CD4-positive, alpha-beta T cell treated with Interleukin-15 for 4 hours (primary cell): Measurements from ENCODE around the gene ERFL.
A peak's percentile ranks its signal among the peaks of the same experiment; 100 is the strongest.

Experiments used
- DNase-seq: peaks from one replicate; pipeline ENCODE4 v3.0.0-alpha.2; 2020; ENCODE audit warnings: low spot score

ERFL gene

DNA sequence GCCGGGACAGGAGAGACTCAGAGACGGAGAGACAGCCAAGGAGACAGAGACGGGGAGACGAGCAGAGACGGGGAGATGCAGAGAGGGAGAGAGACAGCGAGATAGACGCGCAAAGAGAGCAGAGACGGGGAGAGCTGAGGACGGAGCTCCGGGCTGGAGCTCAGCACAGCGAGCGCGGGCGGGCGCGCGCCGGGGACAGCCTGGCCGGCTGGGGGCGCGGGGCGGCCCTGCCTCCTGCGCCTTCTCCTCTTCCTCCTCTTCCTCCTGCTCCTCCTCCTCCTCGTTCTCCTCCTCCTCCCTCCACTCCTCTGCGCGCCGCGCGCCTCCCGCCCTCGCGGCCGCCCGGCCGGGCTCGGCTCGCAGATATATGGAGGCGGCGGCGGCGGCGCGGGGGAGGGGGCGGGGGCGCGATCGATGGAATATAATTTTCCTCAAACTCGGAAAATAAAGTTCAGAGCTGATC is at the start of gene ERFL:
Gene ERFL (minus strand): TSS at position 229 of the 463 bp plus-strand sequence. CDS start 15,530 bp downstream, outside the sequence.
- no peak for DNase-seq

DNA sequence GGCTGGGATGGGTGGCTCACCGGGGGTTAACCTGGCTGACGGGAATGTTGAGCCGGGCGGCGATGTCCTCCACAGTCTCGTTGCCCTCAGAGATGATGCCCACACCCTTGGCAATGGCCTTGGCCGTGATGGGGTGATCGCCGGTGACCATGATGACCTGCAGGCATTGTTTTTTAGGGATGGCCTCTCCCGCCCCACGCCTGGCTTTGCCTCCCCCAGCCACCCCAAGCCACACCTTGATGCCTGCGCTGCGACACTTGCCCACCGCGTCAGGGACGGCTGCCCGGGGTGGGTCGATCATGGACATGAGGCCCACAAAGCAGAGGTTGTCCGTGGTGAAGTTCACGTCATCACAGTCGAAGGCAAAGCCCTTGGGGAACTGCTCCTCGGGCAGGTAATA is 49.7 kb upstream of the ERFL start:
- no peak for DNase-seq

DNA sequence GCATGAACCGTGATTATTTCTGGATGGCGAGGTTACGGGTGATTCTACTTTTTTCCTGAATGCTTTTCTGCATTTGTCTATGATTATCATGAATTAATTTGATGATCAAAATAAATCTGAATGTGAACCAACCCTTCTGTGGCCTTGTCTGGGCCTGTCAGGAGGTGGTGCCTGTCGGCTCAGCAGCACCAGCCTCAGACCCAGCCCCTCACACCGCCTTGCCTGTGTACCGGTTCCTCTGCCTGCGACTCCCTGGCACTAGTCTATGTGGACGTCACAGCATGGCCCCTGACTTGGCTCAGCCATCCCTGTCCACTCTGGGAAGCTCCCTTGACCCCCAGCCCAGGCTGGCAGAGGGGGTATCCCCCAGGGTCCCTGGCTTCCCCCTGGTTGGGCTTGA is 46.4 kb upstream of the ERFL start:
- no peak for DNase-seq

DNA sequence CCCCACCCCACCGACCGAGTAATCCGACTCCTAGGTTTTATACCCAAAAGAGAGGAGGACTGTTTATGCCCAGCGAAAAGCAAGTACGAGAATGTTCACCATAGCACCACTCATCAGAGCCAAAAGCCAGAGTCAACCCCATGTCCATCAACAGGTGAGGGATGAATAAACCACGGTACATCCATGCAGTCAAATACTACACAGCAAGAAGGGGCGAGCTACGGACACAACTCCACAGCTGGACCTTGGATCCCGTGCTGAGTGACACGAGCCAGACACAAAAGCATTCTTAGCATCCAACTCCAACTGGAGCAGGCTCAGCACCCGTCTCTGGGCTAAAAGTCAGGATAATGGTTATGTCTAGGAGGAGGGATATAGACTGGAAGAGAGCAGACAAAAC is 43.1 kb upstream of the ERFL start:
- DNase-seq, result no peak

DNA sequence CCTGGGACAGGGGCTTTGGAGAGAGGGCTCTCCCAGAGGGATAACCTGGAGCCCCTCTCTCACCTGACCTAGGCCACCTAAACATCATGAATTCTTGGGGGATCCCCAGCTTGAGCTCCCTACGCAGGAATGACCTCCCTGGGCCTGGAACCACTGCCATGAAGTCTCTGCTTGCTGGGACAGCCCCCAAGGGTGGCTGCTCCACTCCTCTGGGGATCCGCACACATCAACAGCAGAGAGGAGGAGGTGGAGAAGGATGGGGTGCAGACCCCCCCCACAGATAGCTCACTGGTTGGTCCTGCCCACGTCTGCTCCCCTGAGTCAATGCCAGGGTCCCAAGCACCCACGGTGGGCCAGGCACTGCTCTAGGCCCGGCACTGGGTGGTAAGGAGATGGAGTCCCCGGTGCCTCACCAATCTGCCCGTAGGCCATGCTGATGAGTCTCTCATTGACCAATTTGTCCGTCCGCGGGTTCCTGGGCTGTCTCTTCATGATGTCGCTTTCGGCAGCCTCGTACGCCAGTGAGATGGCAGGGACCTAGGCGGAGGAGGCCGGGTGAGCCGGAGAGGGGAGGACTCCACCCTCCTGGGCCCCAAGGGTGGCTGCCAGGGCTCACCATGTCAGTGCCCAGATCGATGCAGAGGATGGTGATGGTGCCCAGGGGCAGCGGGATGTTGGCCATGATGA is 41.7 kb upstream of the ERFL start:
- DNase-seq, result no peak

DNA sequence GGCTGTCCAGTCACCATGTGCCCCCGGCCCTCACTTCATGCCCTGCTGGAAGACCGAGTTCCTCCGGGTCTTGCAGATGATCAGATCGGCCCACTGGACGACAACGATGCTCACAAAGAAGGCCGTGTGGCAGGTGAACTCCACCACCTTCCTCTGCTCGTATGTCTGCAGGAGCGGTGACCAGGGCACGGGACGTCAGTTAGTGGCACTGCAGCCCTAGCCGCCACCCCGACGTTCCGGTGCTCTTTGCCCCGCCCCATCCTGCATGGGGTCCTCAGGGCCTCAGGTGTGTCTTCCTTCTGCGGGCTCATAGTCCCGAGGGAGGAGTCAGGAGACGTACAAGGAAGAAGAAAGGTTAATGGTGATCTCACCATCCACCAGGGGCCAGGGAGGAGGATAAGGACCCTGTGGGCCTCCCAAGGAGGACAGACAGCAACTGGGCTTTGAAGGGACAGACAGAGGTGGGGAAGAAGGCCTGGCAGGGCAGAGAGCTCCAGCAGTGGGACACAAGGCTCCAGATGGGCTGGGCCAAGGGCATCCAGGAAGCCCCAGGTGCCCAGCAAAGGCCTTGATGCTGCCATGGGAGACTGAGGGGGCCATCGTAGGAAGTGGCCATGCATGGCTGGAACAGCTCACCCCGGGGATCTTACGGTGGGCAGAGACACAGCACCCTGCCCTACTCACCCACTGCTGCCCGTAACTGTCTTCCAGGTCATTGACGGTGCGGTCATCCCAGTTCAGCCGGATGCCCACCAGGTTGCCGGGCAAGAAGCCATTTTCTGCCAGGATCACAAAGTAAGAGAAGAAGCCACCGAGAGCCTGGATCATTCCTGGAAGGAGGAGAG is 40.7 kb upstream of the ERFL start:
- no peak for DNase-seq

DNA sequence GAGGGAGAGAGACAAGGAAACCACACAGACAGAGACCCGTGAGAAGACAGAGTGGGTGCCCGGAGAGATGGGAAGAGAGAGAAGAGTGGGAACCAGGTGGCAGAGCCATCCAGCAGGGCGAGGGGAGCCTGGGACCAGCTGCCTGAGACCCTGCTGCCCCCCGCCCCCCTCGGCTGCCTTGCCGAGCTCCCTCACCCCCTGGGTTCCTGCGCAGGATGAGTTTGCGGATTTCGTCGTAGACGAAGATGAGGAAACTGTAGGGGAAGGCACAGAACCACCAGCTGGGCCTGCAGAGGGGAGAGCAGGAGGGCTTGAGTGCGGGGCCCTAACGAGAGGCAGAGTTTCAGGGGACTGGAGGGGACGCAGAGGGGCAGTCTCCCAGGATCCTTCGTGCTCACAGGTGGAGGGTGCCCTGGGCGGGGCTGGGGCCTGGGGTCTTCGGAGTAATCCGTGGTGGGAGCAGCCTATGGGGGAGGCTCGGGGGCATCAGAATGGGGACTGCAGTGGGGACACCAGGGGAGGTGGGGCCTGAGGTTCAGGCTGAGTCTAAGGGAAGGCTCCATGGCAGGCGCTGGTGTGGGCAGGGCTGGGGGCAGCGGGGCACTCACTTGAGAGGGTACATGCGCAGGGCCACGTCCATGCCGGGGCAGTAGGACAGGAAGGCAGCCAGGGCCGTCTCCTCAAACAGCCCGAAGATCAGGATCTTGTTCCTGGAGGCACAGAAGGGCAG is 39.0 kb upstream of the ERFL start:
- no peak for DNase-seq

DNA sequence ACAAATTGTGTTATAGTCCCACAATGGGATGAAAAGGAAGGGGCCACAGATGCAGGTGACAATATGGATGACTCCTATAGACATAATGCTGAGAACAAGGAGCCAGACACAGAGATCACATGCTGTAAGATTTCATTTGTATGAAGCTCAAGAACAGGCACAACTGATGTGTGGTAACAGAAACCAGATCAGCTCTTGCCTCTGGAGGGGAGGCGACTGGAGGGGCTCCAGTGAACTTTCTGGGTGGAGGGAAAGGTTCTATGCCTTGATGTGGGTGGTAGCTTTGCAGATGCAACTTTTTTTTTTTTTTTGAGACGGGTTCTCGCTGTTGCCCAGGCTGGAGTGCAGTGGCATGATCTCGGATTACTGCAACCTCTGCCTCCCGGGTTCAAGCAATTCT is 36.9 kb upstream of the ERFL start:
- no peak for DNase-seq

DNA sequence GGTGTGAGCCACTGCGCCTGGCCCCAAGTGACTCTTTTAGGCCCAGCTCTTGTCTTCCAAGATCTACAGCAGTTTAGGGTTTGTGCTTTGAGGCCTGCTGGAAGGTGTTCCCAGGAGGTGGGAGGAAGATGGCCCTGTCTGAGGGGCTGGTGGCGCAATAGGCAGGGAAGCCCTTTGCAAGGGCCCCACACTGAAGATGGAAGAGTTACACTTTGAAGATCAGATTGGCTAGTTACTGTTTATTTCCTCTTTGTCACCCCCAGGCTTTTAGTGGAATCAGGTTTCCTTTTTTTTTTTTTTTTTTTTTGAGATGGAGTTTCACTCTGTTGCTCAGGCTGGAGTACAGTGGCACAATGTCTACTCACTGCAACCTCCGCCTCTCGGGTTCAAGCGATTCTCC is 32.7 kb upstream of the ERFL start:
- DNase-seq, result no peak

DNA sequence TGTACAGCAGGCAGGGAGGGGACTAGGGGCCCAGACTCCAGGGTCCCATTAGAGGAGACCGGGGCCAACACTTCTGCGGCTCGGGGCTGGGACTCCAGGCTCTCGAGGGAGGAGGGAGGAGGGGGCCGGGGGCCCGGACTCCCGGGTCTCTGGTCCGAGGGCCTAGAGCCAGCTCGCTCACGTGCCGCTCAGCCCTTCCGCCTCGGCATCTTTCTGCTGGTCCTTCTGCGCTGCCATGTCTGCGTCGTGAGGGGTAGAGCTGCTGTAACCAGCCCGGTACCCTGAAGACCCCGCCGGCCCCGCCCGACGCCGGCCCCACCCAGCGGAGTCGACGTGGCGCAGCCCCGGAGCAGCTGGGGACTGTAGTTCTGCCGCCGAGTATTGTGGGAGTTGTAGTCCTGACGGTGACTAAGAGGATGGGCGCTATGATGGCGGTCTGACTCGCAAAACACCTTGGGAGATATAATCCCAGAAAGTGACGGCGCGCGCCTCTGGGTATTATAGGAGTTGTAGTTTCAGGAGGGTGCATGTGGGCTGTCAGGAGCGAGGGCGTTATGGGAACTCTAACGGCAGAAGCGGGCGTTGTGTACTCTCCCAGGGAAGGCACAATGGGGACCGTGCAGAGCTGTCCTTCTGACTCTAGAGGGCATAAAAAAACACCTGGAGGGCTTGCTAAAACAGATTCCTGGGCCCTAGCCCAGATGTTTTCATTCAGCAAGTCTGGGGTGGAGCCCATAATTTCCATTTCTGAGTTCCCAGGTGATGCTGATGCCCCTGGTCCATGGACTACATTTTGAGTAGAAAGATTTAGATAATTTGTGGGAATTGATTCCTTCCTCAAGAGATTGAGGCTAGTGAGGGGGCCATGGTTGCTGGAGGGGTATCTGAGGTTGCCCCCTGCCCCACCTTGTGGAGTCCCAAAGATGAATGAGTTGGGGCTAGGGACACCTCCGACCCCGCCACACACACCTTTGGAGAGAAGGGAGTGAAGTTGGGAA is 31.1 kb upstream of the ERFL start, which contains the start of gene RABAC1:
Gene RABAC1 (minus strand): TSS at position 266 of the 998 bp plus-strand sequence. CDS start 29 bp downstream, at position 237.
- DNase-seq, result peak; percentile 89

DNA sequence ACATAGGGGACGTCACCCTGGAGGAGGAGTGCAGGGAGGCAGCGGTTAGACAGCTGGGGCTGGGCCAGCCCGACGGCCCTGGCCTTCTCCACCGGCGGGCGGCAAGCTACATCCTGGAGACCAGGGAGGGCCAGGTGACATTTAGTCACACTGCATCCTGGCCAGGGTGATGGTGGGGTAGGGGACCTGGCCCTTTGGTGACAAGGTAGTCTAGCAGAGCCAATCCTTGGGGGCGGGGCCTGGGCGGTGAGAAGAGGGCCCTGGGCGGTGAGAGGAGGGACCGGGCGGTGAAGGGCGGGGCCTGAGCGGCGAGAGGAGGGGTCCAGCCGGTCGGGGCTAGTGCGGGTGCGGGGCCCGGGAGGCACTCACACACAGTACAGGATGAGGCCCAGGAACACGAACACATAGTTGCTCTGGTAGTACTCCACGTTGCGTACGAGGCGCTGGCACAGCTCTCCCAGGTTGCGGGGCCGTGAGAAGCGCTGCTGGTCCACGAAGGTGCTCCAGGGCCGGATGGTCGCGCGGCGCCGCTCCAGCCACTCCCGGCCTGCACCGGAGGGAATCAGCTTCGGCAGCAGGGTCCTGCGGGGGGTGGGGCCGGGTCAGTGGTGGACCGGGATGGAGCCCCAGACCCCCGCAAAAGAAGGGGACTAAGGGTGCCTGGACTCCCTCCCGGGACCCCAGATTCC is 30.3 kb upstream of the ERFL start:
- DNase-seq, result peak; percentile 76

DNA sequence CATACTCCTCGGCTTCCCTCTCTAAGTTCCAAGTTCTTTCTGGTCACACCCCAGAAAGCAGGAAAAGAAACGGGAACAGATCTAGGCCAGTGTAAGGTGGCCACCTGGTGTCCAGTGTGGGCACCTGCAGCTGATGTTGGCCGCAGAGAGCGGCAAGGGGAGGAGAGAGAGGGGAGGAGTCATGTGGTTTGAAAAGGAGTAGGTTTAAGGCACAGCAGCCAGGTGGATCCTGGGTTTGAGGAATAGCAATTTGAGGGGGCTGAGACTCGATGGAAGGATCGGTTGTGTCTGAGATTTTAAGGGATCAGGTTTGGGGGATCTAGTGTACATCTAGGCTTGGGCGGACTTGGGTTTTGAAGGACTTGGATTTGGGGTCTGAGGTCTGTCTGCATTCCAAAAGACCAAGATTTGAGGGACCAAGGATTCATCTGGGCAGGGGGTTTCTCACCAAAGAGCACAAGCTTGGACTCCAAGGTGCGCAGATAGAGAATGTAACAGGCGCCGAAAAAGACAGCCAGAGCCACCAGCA is 29.7 kb upstream of the ERFL start:
- DNase-seq, result peak; percentile 46

DNA sequence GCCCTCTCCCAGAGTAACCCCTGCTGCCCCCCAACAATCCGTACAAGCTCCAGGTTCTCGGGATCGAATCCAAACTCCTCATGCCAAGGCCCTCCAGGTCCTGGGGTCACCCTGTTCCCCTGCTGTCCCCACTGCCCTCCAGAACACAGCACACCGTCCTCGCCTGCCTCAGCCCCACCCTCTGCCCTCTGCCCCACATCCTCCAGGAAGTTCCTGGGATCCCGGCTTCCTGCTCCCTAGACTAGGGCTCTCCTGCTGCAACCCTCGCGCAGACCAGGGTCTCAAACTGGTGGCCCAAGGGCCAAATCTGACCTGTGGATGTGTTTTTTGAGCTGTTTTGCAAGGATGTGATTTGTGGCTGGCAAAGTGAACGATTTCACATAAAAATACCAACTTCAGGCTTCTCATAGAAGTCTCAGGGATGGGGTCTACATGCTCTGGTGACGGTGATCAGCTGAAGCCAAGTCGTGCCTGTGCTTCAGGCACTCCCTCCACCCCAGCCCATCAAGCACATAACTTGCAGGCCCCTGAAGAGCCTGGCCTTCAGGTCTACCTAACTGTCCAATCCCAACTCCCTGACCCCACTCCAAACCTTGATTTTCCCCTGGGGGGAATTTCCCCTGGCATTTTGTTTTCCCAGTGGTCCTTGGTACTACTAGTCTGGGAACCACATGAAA is 29.1 kb upstream of the ERFL start:
- DNase-seq, result no peak

DNA sequence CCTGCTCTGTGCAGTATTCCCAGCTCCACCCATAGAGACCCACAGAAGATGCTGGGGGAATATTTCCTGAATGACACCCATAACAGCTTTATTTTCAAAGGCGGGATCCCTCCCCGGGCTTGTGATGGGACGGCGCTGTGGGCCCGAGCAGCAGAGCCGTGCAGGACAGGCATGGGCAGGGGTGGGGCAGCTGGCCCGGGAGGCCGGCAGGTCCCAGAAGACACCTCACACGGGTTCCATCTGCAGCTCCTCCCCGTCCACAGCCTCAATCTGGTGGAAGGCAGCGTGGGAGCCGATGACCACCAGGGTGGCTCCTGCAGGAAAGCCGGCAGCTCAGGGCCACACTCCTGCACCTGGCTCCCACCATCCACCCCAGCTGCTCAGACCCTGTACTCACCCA is 28.4 kb upstream of the ERFL start:
- DNase-seq, result no peak

DNA sequence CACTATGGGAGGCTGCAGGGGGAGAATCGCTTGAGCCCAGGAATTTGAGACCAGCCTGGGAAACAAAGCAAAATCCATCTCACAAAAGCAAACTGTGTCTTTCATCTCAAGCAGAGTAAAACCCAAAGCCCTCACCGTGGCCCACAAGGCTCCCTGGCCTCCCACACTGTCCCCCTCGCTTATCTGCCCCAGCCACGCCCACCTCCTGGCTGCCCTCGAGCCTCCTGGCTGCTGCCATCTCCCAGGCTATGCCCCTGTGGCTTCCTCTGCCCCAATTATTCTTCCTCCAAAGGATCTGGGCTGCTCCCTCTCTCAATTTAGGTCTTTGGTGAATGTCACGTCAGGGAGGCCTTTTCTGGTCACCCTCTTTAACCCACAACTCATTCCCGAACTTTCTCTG is 27.3 kb upstream of the ERFL start:
- DNase-seq, result no peak

DNA sequence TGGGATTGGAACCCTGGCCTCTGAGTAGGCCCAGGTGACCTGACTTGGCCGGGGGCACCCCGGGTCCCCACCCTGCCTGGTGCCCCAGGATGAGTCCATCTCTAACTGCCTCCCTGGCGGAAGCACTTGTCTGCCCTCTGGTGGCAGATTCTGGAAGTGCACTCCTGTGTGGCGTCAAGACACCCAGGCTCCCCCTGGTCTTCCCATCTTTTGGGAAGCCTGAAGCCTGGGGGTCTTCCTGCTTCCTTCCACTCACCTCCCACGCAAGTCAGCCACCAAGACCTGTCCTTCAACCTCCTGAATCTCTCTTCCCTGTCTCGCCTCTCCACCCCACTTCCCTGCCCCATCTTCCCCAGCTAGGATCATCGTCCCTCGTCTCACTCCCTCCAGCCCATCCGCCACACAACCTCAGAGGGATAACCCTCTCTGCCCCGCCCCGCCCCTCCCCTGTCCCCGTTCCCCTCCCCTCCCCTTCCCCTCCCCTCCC is 23.5 kb upstream of the ERFL start:
- peak; percentile 87 for DNase-seq

DNA sequence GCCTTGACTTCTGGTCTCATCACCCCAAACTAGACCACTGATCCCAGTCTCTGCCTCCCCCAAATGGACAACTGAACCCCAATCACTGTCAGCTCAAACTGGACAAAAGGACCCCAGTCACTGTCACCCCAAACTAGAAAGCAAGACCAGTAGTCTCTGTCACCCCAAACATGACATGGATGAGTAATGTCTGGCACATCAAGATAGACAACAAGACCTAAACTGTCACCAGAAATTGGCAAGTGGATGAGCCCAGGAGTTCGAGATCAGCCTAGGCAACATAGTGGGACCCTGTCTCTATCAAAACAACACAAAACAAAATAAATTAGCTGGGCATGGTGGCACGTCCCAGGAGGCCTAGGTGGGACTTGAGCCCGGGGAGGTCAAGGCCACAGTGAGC is 18.8 kb upstream of the ERFL start:
- DNase-seq, result peak; percentile 32

DNA sequence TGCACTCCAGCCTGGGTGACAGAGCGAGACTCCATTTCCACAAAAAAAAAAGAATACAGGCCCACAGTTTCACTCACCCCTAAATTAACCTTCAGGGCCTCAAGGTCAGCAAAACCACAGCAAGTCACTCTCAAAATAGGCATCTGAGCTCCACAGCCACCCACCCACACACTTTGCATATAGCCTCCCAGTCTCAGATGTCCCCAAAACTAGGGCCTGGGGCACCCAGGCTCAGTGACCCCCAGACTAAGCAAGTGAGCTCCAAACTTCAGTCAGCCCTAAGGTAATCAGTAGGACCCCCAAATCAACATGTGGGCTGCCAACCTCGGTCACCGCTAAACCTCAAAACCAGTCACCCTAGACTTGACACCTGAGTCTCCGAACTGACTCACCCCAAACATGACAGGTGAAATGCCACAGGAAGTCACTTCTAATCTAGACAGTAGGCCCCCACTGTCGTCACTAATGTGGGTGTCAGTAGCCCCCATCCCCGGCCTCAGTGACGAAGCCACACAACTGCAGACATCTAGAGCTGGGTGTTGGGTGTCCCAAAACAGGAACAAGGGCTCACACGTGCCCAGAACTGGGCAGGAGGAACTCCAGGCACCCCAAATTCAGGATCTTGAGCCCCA is 17.0 kb upstream of the ERFL start:
- peak; percentile 91 for DNase-seq

DNA sequence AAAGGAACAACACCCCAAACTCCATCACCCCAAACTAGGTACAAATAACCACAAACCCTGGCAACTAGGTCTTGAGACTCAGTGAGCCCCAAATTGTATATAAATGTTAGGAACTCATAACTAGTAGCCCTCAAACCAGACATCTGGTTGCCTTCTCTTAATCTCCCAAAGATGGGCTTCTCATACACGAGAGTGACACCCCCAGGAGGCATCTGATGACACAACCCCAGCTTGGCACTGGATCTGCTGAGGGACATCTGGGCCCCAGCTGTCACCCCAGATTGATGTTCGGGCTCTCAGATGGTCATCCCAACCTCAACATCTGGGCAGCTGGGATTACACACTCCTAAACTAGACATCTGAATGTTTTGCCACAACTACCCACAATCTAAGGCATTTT is 16.1 kb upstream of the ERFL start:
- DNase-seq, result no peak
